GM12874 (cell line): ENCODE data around the gene PDCL3.

Experiments
- CTCF ChIP-seq: IDR thresholded peaks from 2 replicates; pipeline ENCODE4 v1.5.1; 2011; ENCODE audit warnings: low read depth, mild to moderate bottlenecking, control low read depth, low read length, moderate library complexity; ENCODE audit not compliant: insufficient read depth

The PDCL3 gene

GRCh38 chr2:100560216-100560830 is 2.5 kb upstream of the PDCL3 start:
- no peak for TF ChIP-seq CTCF

GRCh38 chr2:100561191-100561590 is 1.6 kb upstream of the PDCL3 start:
- TF ChIP-seq CTCF: no peak

GRCh38 chr2:100563407-100564247 is 834 bp downstream of the PDCL3 start:
- no peak for TF ChIP-seq CTCF

GRCh38 chr2:100568989-100569388 is 6.2 kb downstream of the PDCL3 start:
- no peak for TF ChIP-seq CTCF

GRCh38 chr2:100571668-100572067 is 8.9 kb downstream of the PDCL3 start:
- no peak for TF ChIP-seq CTCF

GRCh38 chr2:100577777-100578176 is 15.0 kb downstream of the PDCL3 start:
- TF ChIP-seq CTCF: no peak

- no peak for TF ChIP-seq CTCF
Observed at GRCh38 chr2:100580367-100581276, 17.8 kb downstream of the PDCL3 start.
